Left renal cortex interstitium (tissue), 4 donors: ENCODE data around the gene FLCN. TPM values are rescaled to one million over a fixed set of nuclear protein-coding genes. Genes with fewer than 3 reads are reported as not detected.
"Not testable (repeated sequence)": the region's sequence is repeated elsewhere in the genome, so short reads cannot be mapped to it uniquely, and the experiment has no call there.

Experiments
- DNase-seq, 4 donors: peaks; one replicate each; pipeline ENCODE4 v3.0.0-alpha.2; 2013; ENCODE audit warnings: low read depth in 4 of 4, low spot score in 2 of 4, missing footprints in 1 of 4
- polyA plus RNA-seq, 4 donors: library from polyadenylated mRNA; unstranded; fragments of 120-200 nt; gene quantifications; one replicate each; pipeline ENCODE4 v1.2.1, GENCODE V29; 2013; ENCODE audit not compliant: insufficient read length in 4 of 4

FLCN gene
- polyA plus RNA-seq, 4 donors: 20.9 to 55.6 (median 34.8) TPM

DNA sequence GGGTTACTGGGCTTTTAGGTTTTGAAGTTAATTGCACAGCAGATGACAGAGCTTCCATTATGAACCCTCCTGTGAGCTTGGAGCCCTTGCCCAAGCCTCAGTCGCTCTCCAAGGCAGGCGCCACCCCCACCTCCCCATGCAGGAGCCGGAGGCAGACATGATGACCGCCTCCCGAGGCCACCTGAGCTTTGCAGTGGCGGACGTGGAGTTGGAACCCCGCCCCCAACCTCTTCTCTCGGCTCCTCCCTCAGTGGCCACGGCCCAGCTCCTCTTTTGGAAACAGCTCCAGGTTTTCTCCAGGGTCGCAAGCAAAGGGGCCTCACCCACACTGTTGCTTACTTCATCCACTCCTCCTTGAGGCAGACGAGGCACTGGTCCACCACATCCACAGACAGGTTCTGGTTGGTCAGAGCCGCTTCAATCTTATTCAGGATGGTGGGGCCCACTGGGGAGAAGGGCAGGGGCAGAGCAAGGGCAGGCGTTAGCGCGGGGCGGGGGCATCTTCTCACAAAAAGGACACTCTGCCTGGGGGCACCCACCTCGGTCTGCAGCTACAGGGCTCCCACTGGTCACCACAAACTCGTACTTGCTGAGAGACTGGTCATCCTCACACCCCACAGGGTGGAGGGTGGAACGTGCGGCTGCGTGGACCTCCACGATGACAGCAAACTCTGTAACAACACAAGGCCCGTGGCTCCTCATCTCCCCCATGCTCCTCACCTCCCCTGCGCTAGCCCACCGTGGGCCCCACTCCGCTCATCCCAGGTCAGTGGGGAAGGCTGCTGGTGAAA is 22.1 kb downstream of the FLCN start:
- DNase-seq: no peak

GRCh38 chr17:17213775-17214174 is 23.2 kb downstream of the FLCN start:
- DNase-seq: no peak

GRCh38 chr17:17207998-17208397 is 29.0 kb downstream of the FLCN start:
- no peak for DNase-seq

- no peak for DNase-seq
Measured at GRCh38 chr17:17206913-17207335, 30.0 kb downstream of the FLCN start.

- DNase-seq: peak in 1 of 4 donors; percentile 41
Measured at GRCh38 chr17:17206124-17206912, 30.6 kb downstream of the FLCN start, which contains the start of gene PLD6. TSS of gene PLD6 (minus strand) at chr17:17206333. CDS start at chr17:17206286, 47 bp downstream.

DNA sequence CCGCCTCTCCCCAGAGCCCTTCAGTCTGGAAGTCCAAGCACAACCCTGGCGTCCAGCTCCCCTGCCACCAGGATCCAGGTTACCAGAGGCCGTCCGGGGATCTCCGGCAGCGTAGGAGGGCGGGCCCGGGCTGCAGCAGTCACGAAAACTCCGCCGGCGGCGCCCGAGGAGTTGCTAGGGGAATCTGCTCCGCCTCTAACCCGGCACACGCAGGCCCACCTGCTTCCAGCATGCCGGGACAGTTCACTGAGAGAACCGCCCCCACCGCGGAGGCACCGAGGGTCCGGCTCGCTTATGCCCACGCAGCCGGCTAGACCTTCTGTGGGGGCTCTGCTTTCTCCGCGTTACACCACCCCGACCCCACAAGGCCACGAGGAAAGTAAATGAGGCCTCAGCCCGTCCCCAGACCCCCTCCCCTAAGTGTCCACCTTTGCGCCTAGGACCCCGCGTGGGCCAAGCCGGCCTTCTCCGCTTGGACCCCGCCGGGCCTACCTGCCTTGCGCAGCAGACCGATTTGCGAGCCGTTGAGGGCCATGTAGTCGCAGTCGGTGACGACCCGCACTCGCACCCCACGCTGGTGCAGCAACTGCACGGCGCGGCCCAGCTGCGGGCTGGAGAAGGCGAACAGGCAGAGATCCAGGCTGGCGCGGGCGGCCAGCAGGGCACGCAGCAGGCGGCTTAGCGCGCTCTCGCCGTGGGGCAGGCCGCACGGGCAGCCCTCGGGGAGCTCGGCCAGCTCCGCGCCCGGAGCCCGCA is 31.4 kb downstream of the FLCN start:
- peak in 1 of 4 donors; percentile 24 for DNase-seq

DNA sequence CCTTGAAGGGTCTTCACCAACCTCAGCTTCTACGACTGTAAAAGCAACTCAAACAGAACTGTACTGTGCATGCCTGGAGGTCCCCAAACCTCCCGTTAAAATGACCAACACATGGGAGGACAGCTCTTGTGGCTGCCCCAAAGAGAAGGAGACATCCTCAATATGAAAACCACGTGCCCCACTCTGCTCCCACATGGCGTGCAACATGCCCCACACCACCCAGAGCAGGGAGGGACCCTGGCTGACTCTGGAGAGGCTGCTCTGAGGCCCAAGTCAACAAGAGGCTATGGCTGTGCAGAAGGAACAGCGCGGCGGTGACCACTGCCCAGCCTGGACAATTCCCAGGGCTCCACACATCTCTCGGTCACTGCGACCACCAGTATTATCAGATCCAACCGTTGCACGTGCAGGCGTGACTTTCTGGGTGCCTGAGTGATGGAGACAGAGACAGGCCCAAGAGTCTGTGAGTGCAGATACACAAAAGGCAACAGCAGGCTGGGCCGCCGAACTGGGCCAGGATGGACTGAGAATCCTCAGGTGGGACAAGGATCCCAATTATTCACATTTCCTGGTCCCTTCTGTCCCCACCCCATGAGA is 32.2 kb downstream of the FLCN start:
- no peak for DNase-seq

DNA sequence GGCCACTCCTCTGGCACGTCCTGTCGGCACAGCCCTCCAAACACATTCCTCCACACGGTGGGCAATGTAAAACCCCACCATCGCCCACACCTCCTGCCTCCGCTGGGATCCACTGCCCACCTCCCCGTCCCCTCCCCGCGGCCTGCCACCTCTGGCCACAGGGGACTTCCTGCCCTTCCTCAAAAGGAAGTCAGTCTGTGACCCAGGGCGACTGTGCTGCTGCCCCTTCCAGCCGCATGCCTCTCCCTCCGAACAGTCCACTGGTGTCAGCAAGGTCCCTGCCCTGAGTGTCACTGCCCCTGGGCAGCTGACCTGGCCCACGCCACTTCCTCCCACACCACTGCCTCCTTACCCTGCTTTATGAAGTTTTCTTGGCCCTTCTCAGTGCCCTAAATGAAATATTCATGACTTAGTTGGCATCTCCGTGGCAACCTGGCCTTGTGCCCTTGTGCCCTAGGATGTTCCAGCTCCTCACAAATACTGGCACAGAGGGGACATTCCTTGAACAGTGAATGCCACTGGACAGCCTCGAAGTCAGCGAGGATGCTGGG is 32.9 kb downstream of the FLCN start:
- DNase-seq: no peak

DNA sequence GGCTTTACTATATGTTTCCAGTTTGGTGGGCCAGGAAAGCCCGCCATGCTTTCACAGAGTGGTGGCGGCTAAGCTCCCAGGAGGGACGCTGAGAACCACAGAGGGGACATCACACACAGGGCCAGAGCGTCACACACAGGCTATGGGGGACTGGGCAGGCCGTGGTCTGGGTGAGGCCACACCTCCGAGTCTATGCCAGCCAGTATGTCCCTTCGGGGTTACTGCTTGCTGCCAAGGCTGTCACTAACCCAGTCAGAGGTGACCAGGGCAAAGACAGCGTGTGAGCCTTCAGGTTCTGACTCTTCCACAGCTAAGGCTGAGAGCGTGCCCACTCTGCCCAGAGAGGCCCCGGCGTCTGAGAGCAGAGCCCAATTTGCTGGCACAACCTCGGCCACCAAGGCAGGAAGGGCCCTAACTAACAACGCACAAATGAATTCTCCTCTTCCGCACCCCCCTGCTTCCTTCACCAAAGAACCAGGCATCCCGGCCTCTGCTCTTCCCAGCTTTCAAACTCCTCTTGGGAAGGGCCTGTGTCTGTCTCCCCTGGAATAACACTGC is 33.7 kb downstream of the FLCN start:
- DNase-seq: no peak

GRCh38 chr17:17201907-17202306 is 35.1 kb downstream of the FLCN start:
- no peak for DNase-seq

- no peak for DNase-seq
Measured at GRCh38 chr17:17201271-17201670, 35.7 kb downstream of the FLCN start.

DNA sequence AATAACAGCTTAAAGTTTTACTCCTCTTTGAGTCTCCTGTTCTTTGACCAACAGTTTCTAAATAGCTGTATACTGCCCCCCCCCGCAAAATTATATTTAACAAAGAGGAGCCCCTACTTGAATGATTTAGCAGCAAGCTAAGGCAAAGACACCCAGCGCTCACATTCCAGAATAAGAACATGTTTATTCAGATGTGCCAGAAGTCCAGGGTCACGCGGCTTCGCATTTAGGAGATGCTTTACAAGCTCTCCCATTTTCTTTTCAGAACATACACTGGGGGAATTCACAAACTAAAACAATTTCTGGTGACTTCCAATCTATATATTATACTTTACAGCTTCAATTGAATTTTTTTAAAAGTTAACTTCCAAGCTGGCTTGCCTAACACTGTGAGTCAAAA is 36.1 kb downstream of the FLCN start:
- no peak for DNase-seq

DNA sequence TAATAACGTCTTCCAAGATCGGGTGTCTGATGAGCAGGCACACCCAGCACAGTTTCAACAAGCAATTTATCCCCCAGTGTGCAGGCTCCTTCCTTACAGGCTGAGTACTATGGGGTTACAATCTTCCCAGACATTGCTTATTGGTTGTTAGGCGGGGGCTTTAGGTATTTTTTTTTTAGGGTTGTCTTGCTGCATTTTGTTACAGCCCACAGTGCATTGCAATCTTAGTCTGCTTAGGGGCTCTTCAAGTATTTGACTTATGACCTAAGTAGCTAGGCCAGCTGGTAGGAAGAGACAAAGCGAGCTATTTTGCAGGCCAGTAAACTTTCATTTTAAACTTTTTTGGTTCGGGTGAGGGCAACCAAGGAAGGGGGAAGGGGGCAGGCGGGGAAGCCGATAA is 36.7 kb downstream of the FLCN start:
- no peak for DNase-seq

DNA sequence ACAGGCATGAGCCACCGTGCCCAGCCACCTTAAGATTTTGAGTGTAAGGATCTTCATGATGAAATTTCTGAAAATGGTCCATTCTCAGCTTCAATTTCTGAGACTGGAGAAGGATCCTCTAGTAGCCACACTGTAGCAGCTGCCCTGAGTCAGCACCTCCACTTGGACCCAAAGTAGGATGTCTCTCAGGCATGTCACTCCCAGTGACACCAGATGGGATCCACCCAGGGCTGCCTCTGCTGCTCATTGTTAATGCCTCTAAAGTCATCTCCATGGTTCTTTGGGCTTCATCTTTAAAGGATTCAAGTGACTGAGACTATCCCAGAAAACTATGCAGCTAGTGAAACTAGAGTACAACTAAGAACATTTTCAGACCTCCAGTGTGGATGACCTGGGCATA is 38.7 kb downstream of the FLCN start:
- DNase-seq: no peak

DNA sequence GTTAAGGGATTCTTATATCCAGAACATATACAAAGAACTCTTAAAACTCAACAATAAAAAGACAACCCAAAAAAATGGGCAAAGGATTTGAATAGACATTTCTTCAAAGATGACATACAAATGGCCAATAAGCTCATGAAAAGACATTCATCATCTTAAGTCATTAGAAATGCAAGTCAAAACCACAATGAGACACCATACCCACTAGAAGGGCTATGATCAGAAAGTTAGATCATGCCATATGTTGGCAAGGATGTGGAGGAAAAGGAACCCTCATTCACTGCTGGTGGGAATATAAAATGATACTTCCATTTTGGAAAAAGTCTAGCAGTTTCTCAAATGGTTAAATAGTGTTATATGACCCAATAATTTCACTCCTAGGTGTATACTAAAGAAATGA is 40.2 kb downstream of the FLCN start:
- no peak for DNase-seq

DNA sequence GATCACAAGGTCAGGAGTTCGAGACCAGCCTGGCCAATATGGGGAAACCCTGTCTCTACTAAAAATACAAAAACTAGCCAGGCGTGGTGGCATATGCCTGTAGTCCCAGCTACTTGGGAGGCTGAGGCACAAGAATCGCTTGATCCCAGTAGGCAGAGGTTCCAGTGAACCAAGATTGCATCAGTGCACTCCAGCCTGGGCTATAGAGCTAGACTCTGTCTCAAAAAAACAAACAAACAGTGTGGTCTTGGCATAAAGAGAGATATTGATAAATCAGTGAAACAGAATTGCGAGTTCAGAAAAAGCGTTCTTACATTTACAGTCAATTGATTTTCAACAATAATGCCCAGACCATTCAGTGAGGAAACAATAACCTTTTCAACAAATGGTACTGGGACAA is 41.5 kb downstream of the FLCN start:
- DNase-seq: not testable (repeated sequence)

DNA sequence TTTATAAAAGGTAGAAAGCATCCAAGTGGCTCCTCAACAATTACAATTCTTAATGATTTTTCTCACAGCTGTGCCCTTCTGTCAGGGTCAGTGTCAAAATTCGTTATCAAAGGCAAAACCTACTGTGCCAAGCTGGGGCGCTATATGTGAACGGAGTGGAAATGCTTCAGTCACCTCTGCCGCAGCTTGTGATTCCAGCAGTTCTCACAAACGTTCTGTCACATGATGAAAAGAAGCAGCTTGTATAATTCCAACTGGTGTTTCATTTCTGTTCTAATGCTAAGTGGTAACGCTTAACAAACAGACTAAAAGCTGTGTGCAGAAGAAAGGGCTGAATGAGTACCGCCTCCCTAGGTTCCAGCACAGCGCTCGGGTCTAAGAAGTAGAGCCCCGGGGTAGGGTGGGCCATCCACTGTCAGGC is 45.0 kb downstream of the FLCN start:
- DNase-seq: no peak

DNA sequence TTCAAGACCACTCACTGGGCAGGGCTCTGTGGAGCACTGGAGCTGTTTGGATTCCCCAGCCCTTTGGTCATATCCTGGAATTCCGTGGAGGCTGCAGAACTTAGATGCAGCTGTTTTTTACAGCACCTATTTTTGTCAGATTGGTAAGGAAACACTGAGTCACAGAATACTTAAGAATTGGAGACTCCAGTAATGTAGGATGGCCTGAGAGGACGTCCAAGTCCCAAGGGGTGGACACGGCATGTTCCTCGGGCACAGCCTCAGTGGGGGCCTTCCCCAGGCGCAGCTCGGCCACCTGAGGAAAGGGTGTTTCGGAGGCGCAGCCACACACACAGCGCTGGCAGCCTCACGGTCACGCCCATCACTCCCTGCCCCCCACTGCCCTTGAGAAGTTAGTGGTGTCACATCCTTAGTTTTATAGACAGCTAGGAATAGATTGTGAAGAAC is 45.6 kb downstream of the FLCN start:
- no peak for DNase-seq

- DNase-seq: no peak
Measured at GRCh38 chr17:17190188-17190587, 46.8 kb downstream of the FLCN start.

DNA sequence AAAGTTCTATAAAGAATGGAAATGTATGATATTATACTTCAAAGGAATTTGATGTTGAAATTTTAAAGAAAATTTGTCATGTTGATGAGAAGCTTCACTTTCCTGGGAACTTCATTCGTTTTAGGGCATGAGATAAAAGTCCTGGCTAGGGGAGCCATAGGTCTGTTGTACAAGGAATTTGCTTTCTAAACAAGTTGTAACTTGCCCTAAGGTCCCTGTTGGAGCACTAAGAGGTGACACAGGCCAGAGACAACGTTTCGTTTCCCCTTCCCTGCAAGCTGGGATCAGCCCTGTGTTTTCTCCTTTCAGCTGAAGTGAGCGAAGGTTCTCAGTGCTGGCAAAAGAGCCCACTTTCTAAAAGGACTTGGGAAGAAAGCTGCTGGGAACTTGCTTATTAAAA is 47.4 kb downstream of the FLCN start:
- no peak for DNase-seq
